Activated T-helper 9 cell treated with anti-CD3 and anti-CD28 coated beads, Interleukin-2, amount 50 U/mL, for 16 hours (primary cell): ENCODE results near the gene SELENOO.

ENCODE experiments used
- DNase-seq: peaks from one replicate; pipeline ENCODE4 v3.0.0-alpha.2; 2020; ENCODE audit warnings: low read depth

The SELENOO gene

GRCh38 chr22:50255099-50255498 is 54.3 kb downstream of the SELENOO start:
- no peak for DNase-seq

GRCh38 chr22:50255607-50256006 is 54.8 kb downstream of the SELENOO start:
- no peak for DNase-seq

GRCh38 chr22:50256258-50256862 is 55.5 kb downstream of the SELENOO start:
- DNase-seq: no peak

- DNase-seq: no peak
Measured at GRCh38 chr22:50257041-50257440, 56.2 kb downstream of the SELENOO start.

- DNase-seq: no peak
Measured at GRCh38 chr22:50257451-50258360, 56.9 kb downstream of the SELENOO start.

- DNase-seq: no peak
Measured at GRCh38 chr22:50258361-50259292, 57.8 kb downstream of the SELENOO start.

GRCh38 chr22:50259302-50259701 is 58.5 kb downstream of the SELENOO start:
- no peak for DNase-seq

GRCh38 chr22:50260434-50260800 is 59.6 kb downstream of the SELENOO start:
- DNase-seq: no peak

GRCh38 chr22:50260801-50261614 is 60.2 kb downstream of the SELENOO start:
- DNase-seq: no peak

- DNase-seq: no peak
Measured at GRCh38 chr22:50261615-50262459, 61.0 kb downstream of the SELENOO start, which contains the start of gene MAPK12. Gene MAPK12, minus strand, starts transcription at chr22:50261683. Its CDS starts 174 bp downstream, at chr22:50261509.

GRCh38 chr22:50262460-50262911 is 61.7 kb downstream of the SELENOO start:
- DNase-seq: no peak

GRCh38 chr22:50262973-50263617 is 62.3 kb downstream of the SELENOO start:
- no peak for DNase-seq

GRCh38 chr22:50264104-50264745 is 63.4 kb downstream of the SELENOO start:
- DNase-seq: no peak

GRCh38 chr22:50264946-50265669 is 64.3 kb downstream of the SELENOO start:
- no peak for DNase-seq

GRCh38 chr22:50266994-50267393 is 66.2 kb downstream of the SELENOO start:
- no peak for DNase-seq
